ENCODE results near the gene ACACA.

ACACA gene

GRCh38 chr17:37116671-37117185, 289.9 kb downstream of the ACACA start:
- DNase-seq = no peak
- intact Hi-C loops (cut with DNase I; ENCODE audit: low total_unique reads) = no loop called here
- no peak for TF ChIP-seq CTCF (IDR thresholded peaks at IDR 0.05)
- H3K4me1 ChIP-seq = no peaks in the 10 kb centered on the region
- H3K36me3 ChIP-seq = peaks cover 13 to 46% (median 28%) of the 10 kb centered on the region in 3 donors
- no peaks in the 10 kb centered on the region for H3K9me3 ChIP-seq
- H3K27me3 ChIP-seq = no peaks in the 10 kb centered on the region
- H3K27ac ChIP-seq = no peak overlapping the region
- no peak overlapping the region for H3K4me3 ChIP-seq

GRCh38 chr17:37111329-37111728, 295.3 kb downstream of the ACACA start:
- Histone ChIP-seq H3K9me3 (no peaks in the 10 kb centered on the region), H3K27me3 (no peaks in the 10 kb centered on the region), H3K4me3 (no peak overlapping the region), H3K4me1 (peaks cover 0 to 8% (median 0%) of the 10 kb centered on the region in 4 donors), H3K27ac (no peak overlapping the region), H3K36me3 (peaks cover 6 to 46% (median 27%) of the 10 kb centered on the region in 3 donors)
- no peak for DNase-seq
- TF ChIP-seq CTCF (IDR thresholded peaks at IDR 0.05) = no peak
- intact Hi-C loops (cut with DNase I; ENCODE audit: low total_unique reads) = no loop called here

GRCh38 chr17:37110746-37111145, 295.9 kb downstream of the ACACA start:
- H3K36me3 ChIP-seq = peaks cover 6 to 46% (median 27%) of the 10 kb centered on the region in 3 donors
- intact Hi-C loops (cut with DNase I; ENCODE audit: low total_unique reads) = no loop called here
- no peak overlapping the region for H3K27ac ChIP-seq
- peaks cover 0 to 8% (median 0%) of the 10 kb centered on the region in 4 donors for H3K4me1 ChIP-seq
- H3K9me3 ChIP-seq = no peaks in the 10 kb centered on the region
- no peak overlapping the region for H3K4me3 ChIP-seq
- DNase-seq = no peak
- no peaks in the 10 kb centered on the region for H3K27me3 ChIP-seq
- TF ChIP-seq CTCF (IDR thresholded peaks at IDR 0.05) = no peak

GRCh38 chr17:37109731-37110710, 296.6 kb downstream of the ACACA start:
- H3K27me3 ChIP-seq = no peaks in the 10 kb centered on the region
- peaks cover 0 to 8% (median 0%) of the 10 kb centered on the region in 4 donors for H3K4me1 ChIP-seq
- H3K36me3 ChIP-seq = peaks cover 6 to 47% (median 27%) of the 10 kb centered on the region in 3 donors
- intact Hi-C loops (cut with DNase I; ENCODE audit: low total_unique reads) = no loop called here
- H3K9me3 ChIP-seq = no peaks in the 10 kb centered on the region
- no peak overlapping the region for H3K27ac ChIP-seq
- H3K4me3 ChIP-seq = no peak overlapping the region
- TF ChIP-seq CTCF (IDR thresholded peaks at IDR 0.05) = no peak
- DNase-seq = no peak

- Histone ChIP-seq H3K36me3 (peaks cover 9 to 55% (median 33%) of the 10 kb centered on the region in 3 donors), H3K27me3 (no peaks in the 10 kb centered on the region), H3K9me3 (no peaks in the 10 kb centered on the region), H3K27ac (no peak overlapping the region), H3K4me1 (peaks cover 0 to 8% (median 0%) of the 10 kb centered on the region in 4 donors), H3K4me3 (no peak overlapping the region)
- no peak for DNase-seq
- no peak for TF ChIP-seq CTCF (IDR thresholded peaks at IDR 0.05)
- intact Hi-C loops (cut with DNase I; ENCODE audit: low total_unique reads) = no loop called here
These were observed 297.5 kb downstream of the ACACA start for GRCh38 chr17:37109106-37109505.
